Upper lobe of left lung (tissue), 6 donors: ENCODE measurements around the gene CLMN. TPM values are rescaled to one million over a fixed set of nuclear protein-coding genes. Genes with fewer than 3 reads are reported as not detected.

Experiments used
- ATAC-seq, 2 donors: fragments of 200-7000 bp; cut with Tn5 transposase; one replicate each; pipeline ENCODE4 v1.9.1; 2022; ENCODE audit warnings: mild to moderate bottlenecking in 2 of 2, moderate library complexity in 2 of 2; ENCODE audit not compliant: low FRiP score in 2 of 2
- DNase-seq, 2 donors: peaks; one replicate each; pipeline ENCODE4 v3.0.0-alpha.2; 2019 to 2020
- H3K27ac ChIP-seq, 4 donors: fragments of 200-600 bp; sonication (generic); one replicate each; pipeline ENCODE4 v1.5.1; 2016 to 2019
- H3K27me3 ChIP-seq, 4 donors: fragments of 200-600 bp; sonication (generic); one replicate each; pipeline ENCODE4 v1.5.1; 2017 to 2019
- H3K36me3 ChIP-seq, 4 donors: fragments of 200-600 bp; sonication (generic); one replicate each; pipeline ENCODE4 v1.5.1; 2016 to 2019
- H3K4me1 ChIP-seq, 4 donors: fragments of 200-600 bp; sonication (generic); one replicate each; pipeline ENCODE4 v1.5.1; 2018 to 2019
- H3K4me3 ChIP-seq, 4 donors: fragments of 200-600 bp; sonication (generic); one replicate each; pipeline ENCODE4 v1.5.1; 2017 to 2019; ENCODE audit warnings: mild to moderate bottlenecking in 2 of 4, moderate library complexity in 1 of 4
- H3K9me3 ChIP-seq, 4 donors: fragments of 200-600 bp; sonication (generic); one replicate each; pipeline ENCODE4 v1.5.1; 2018 to 2019
- CTCF ChIP-seq, 6 experiments: fragments of 450-650 bp in 4 of 6; fragments of 200-600 bp in 2 of 6; sonication (generic) in 2 of 6; IDR thresholded peaks; one replicate each; pipeline ENCODE4 v1.5.1; 2016 to 2019; ENCODE audit warnings: antibody characterized with exemption in 6 of 6
- EP300 ChIP-seq, 4 donors: sonication (generic); formaldehyde crosslinking; IDR thresholded peaks; one replicate each; pipeline ENCODE4 v1.5.1; 2017; ENCODE audit warnings: antibody characterized with exemption in 4 of 4, control low read depth in 2 of 4
- POLR2A ChIP-seq, 4 donors: fragments of 450-650 bp; IDR thresholded peaks; one replicate each; pipeline ENCODE4 v1.5.1; 2016 to 2017; ENCODE audit warnings: antibody characterized with exemption in 4 of 4, mild to moderate bottlenecking in 2 of 4
- POLR2AphosphoS5 ChIP-seq, 2 donors: sonication (generic); formaldehyde crosslinking; IDR thresholded peaks; one replicate each; pipeline ENCODE4 v1.5.1; 2017; ENCODE audit warnings: antibody characterized with exemption in 2 of 2
- WGBS, 2 donors: methylation state at CpG; one replicate each; pipeline ENCODE4 v1.1.5; 2017 to 2018; 5-methylcytosine and 5-hydroxymethylcytosine counted together
- total RNA-seq, 6 donors: library from RNA; depleted of rRNA in 4 of 6; stranded (reverse); fragments of >200 nt in 4 of 6; gene quantifications; one replicate each; pipeline versions ENCODE4 v1.1.0 to v1.2.1, GENCODE V29; 2016 to 2021
- donor health status: DM: no; HTN: no; CAD: no; lungs with moderate emphysema.
- donor health status: DM: no; HTN: yes; CAD: no; lungs with severe emphysema.

CLMN gene
- total RNA-seq, 6 donors from 2014 or later, result 9.7 to 35.5 (median 18.8) TPM

- no peak for DNase-seq
- TF ChIP-seq CTCF (IDR thresholded peaks at IDR 0.05) (no peak), EP300 (IDR thresholded peaks at IDR 0.05) (no peak), POLR2A (IDR thresholded peaks at IDR 0.05) (no peak), POLR2AphosphoS5 (IDR thresholded peaks at IDR 0.05) (no peak)
- no peaks in the 10 kb centered on the region for H3K9me3 ChIP-seq
- no peaks in the 10 kb centered on the region for H3K27me3 ChIP-seq
- no peak for ATAC-seq
- H3K4me1 ChIP-seq, result peaks cover 34 to 54% (median 53%) of the 10 kb centered on the region in 4 donors
- H3K36me3 ChIP-seq, result peaks cover 0 to 5% (median 2%) of the 10 kb centered on the region in 4 donors
- WGBS, 2 donors, result 36 to 59% methylated on average over 5 of the region's 5 CpGs
- no peak overlapping the region for H3K4me3 ChIP-seq
- H3K27ac ChIP-seq, result peak overlapping the region; percentile 27 to 67 (median 53)
These were observed 181.9 kb downstream of the CLMN start for GRCh38 chr14:95137804-95138167.

- DNase-seq (no peak), ATAC-seq (no peak)
- Histone ChIP-seq H3K4me3 (no peak overlapping the region), H3K27me3 (no peaks in the 10 kb centered on the region), H3K9me3 (no peaks in the 10 kb centered on the region), H3K36me3 (peaks cover 0 to 10% (median 4%) of the 10 kb centered on the region in 4 donors), H3K4me1 (peaks cover 34 to 54% (median 52%) of the 10 kb centered on the region in 4 donors), H3K27ac (peak overlapping the region; percentile 27 to 67 (median 53))
- TF ChIP-seq POLR2AphosphoS5 (IDR thresholded peaks at IDR 0.05) (no peak), POLR2A (IDR thresholded peaks at IDR 0.05) (no peak), EP300 (IDR thresholded peaks at IDR 0.05) (no peak), CTCF (IDR thresholded peaks at IDR 0.05) (no peak)
These were observed 182.4 kb downstream of the CLMN start for GRCh38 chr14:95137164-95137803.

- whole genome bisulfite sequencing, 2 donors, result 94% methylated on average over 1 of the region's 1 CpG
- peaks cover 34 to 54% (median 47%) of the 10 kb centered on the region in 4 donors for H3K4me1 ChIP-seq
- no peaks in the 10 kb centered on the region for H3K27me3 ChIP-seq
- DNase-seq (no peak), ATAC-seq (no peak)
- peaks cover 0 to 14% (median 4%) of the 10 kb centered on the region in 4 donors for H3K36me3 ChIP-seq
- no peak overlapping the region for H3K4me3 ChIP-seq
- peak overlapping the region in 1 of 4 donors; percentile 10 for H3K27ac ChIP-seq
- TF ChIP-seq EP300 (IDR thresholded peaks at IDR 0.05) (no peak), POLR2A (IDR thresholded peaks at IDR 0.05) (no peak), POLR2AphosphoS5 (IDR thresholded peaks at IDR 0.05) (no peak), CTCF (IDR thresholded peaks at IDR 0.05) (no peak)
- H3K9me3 ChIP-seq, result no peaks in the 10 kb centered on the region
These were observed 183.1 kb downstream of the CLMN start for GRCh38 chr14:95136631-95137030.

- DNase-seq (no peak), ATAC-seq (peak; percentile 36 to 57)
- no peak for TF ChIP-seq POLR2AphosphoS5 (IDR thresholded peaks at IDR 0.05)
- TF ChIP-seq CTCF (IDR thresholded peaks at IDR 0.05), result no peak
- TF ChIP-seq POLR2A (IDR thresholded peaks at IDR 0.05), result no peak
- TF ChIP-seq EP300 (IDR thresholded peaks at IDR 0.05), result peak in 1 of 4 donors; percentile 78
- H3K4me3 ChIP-seq, result no peak overlapping the region
- H3K27me3 ChIP-seq, result no peaks in the 10 kb centered on the region
- no peaks in the 10 kb centered on the region for H3K9me3 ChIP-seq
- H3K27ac ChIP-seq, result peak overlapping the region in 3 of 4 donors; percentile 1 to 48 (median 44)
- H3K36me3 ChIP-seq, result peaks cover 6 to 29% (median 14%) of the 10 kb centered on the region in 4 donors
- 66 to 75% methylated on average over 8 of the region's 8 CpGs for WGBS, 2 donors
- peaks cover 19 to 40% (median 29%) of the 10 kb centered on the region in 4 donors for H3K4me1 ChIP-seq
These were observed 185.3 kb downstream of the CLMN start for GRCh38 chr14:95134304-95134933.
